Raji (cell line): Measurements from ENCODE around the gene TAOK1.
A peak's percentile ranks its signal among the peaks of the same experiment; 100 is the strongest.

Experiments used
- POLR2A ChIP-seq: IDR thresholded peaks from 2 replicates; pipeline ENCODE4 v1.6.1; 2011; ENCODE audit warnings: low read depth, low read length, control low read depth; ENCODE audit not compliant: insufficient read depth

The TAOK1 gene

DNA sequence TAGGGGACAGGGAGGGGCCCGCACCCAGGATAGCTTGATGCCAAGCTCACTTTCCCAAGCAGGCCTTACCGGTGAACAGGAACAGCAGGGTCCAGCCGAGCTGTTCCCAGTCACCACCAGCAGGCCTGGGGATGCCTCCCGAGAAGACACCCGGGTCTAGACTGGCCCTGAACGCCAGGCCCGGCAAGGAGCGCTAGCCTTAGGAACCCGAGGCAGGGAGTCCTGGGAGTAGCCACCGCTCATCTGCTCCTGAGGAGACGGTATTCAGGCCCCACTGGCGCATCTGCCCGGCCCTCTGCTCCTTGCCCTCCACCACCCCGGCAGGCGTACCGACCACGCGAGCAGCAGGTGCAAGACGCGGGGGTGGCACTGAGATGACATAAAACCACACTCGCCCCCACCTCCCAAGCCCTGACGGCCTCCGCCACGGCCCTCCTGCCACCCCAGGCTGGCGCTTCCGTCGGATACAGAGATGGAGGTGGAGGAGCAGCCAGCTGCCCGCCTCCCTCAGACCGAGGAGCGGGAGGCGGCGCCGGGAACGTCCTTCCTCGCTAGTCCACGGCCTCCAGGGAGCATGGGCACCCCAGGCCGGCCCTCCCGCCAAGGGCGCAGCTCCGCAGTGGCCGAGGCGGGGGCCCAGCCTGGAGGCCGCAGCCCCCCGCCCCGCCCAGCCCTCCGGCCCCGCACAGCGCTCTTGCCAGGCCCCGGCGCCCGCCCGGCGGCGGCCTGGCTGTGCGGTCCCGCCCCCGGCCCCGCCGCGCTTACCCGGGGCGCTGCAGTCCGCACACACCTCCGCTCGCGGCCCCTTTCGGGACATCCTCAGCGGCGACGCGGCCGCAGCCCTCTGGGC is 198.6 kb downstream of the TAOK1 start:
- no peak; the same call in 1 of the 2 replicates for TF ChIP-seq POLR2A

DNA sequence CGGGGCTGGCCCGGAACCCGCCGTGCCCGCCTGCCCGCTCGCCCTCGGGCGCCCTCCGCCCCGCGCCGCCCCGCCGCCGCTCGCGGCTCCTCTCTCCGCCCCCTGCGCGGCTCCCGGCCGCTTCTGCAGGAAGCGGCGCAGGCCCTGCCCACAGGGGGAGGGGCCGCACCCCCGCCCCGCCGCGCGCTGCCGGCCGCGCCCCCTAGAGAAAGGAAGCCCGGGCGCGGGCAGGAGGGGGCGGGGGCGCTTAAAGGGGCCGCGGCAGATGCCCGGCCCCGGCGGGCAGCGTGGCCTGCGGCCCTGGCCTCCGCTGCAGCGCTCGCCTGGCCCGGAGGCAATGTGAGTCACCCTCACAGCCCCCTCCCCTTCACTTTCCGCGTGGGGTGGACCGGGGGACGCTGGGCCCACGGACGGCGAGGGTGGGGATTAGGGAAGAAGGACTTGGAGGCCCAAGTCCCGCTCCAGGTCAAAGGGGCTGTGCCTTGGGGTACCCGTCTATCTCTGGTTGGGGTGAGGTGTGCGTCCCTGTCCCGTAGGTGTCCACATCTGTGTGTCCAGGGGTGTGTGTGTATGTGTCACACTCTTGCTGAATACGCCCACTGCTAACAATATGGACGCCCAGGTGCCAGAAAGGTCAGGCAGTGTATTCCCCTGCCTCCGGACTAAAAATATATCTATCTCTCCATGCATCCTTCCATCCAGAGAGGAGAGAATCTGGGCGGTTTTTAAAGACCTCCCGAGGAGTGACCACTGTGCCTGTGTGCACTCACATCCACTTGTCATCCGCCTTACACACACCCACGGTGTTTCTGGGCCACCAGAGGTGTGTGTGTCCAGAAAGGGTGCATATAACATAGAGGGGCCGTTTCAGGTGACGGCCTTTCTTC is 199.6 kb downstream of the TAOK1 start, which contains the start of gene GIT1:
TSS of gene GIT1 (minus strand) at position 125 of the 887 bp plus-strand sequence. CDS start 270 bp downstream, outside the sequence.
- peak; percentile 59; the same call in 1 of the 2 replicates for TF ChIP-seq POLR2A

DNA sequence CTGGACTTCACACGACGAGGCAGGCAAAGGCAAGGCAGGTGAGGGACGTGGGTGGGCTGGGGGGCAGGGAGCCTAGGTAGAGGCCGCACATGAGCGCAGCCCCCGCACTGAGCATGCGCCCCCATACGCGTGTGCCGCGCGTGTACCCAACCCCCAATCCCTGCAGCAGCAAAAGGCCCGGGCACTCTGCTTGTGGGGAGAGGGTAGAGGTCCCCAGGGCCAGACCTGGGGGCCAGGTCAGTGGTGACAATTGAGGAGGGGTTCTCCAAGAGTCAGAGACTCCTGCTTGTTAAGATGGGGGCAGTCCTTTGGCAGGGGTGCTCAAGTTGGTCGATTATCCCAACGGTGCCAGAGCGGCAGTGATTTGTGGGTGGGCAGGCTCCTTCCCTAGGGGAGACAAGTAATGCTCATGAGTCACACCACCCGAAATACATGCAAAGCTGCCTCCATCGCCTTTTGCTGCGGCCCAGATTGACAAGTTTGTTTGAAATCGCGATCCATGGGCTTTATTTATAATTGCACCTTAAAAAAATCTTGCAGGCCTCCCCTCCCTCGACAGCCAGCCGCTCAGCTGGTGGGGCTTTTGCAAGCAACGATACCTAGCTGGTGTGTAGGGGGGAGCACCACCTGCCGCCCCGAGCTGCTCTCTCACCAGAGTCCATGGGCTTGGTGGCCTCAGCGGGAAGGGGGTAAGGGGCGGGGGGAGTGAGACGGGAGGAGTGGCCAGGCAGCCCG is 200.4 kb downstream of the TAOK1 start:
- TF ChIP-seq POLR2A, result no peak

DNA sequence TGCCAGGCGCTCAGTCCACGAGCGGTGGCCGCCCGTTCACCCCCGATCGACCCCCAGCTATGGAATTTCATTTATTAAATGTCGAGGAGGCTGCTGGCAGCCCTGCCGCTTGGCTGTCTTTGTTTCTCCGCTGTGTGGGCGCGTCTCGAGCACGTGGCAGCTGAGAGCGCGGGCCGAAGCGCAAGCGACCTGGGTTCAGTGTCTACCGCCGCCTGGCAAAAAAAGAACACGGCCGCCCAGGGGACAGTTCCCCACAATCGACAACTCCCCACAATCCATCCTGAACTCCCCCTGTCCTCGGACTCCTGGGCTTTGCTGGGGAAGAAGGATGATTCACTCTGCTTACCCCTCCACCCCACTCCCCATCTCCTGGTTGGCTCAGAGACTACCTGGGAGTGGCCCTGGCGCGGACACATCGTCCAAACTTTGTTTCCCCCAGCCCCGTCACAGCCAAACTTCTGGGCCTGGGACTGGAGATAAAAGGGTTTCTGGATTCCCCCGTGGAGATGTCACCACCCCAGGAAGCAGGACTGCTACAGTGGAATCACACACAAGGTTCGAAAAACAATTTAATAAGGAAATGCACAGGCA is 201.1 kb downstream of the TAOK1 start:
- no peak for TF ChIP-seq POLR2A

DNA sequence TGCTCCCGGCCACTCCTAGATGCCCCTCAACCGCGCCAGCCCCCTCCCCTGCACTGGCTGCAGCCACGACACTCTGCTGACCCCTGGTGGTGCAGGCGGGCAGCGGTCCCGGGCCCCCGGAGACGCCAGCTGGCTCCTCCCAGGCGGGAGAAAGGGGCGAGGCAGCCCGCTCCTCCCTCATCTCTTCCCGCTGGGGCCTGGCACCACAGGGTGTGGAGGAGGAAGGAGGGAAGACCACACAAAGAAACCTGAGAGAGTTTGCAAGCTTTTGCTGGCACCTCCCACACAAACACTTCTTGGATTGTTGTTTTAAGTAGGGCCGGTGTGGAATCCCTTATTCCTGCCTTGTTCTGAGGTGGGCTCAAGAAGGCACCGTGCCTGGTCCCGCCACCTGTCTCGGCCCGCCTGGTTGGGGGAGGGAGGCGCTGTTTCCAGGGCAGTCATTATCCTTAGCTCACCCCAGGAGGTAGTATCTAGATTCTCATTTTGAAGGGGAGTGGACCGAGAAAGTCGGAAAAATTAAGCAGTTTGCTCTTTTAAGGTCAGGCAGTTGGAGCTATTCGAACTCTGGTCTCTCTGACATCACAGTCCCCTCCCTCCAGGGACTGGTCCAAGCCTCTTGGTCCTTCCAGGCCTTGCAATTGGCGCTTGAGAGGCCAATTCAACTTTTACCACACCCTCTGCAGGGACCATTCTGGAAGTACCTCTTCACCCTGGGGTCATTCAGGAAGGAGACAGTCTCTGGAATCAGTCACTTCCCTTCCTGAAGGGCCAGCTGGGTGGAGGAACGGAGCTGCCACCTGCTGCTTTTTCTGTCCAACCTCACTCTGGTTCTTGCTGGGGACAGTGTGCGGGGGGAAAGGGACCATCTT is 201.8 kb downstream of the TAOK1 start:
- TF ChIP-seq POLR2A, result peak; percentile 51; the same call in 1 of the 2 replicates

DNA sequence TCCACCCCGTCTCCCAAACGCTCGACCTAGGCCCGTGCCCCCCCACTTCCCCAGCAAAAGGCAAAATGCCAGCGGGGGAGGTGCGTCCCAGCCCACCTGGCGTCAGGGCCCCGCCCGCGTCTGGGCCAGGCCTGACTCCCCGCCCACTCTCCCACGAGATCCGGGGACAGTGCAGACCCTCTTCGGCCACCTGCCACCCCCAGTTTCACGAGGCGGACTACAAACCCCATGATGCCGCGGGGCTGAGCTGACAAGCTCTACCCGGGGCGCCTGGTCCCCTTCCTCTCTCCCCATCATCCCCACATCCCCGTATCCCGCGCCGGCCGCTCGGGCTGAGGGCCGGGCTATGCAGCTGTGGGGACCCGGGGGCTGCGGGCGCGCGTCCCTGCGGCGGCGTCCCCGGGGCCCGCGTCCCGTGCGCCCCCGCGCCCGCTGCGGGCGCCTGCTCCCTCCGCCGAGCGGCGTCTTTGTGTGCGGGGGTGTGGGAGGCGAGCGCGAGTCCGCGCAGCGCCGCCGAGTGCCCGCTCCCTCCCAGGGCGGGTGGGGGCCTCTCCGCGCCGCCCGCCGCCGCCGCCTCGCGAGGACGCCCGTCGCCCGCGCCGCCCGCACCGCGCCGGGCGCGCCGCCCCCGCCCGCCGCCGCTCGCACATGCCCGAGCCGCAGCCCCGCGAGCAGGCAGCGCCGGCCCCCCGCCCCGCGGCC is 202.8 kb downstream of the TAOK1 start, which contains the start of gene ANKRD13B:
TSS of gene ANKRD13B (plus strand) at position 283 of the 702 bp plus-strand sequence. CDS start 490 bp downstream, outside the sequence.
- TF ChIP-seq POLR2A, result peak; percentile 45

DNA sequence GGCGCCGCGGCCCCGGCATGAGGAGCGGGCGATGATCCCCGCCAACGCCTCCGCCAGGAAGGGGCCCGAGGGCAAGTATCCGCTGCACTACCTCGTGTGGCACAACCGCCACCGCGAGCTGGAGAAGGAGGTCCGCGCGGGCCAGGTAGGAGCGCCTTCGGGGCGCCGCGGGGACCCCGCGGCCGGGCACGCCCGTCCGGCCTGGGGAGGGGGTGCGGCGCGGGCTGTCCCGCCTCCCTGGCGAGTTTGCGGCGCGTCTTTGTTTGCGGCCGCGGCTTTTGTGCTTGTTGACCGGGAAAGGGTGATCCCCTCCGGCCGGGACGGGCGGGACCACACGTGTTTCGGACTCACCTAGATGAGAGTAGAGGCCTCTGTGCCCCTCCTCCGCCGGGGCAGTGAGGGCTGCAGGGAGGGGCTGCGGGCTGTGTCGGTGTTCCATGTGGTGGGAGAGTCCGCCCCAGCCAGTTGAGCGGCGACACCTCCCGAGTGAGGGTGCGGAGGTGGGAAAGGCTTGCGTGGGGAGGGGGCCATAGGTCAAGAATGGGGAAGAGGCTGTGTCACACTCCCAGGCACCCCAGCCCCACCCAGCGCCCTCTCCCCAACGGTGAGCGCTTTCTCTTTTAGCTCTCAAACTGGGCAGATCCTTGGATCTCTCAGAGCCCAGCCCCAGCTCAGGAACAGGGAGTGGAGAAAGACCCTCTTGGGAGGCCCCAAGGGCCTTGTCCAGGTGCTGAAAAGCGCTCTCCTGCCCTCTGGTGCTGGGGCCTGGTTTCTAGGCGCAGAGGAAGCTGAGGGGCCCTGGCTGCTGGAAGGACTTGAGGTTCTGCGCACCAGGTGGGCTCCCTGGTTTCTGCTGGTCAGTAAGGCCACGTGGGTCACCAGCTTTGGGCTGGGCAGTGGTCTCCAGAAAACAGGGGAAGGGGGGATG is 203.7 kb downstream of the TAOK1 start:
- 0 out of 2 replicates have a peak, but pooled peaks have one; percentile 19 for TF ChIP-seq POLR2A

DNA sequence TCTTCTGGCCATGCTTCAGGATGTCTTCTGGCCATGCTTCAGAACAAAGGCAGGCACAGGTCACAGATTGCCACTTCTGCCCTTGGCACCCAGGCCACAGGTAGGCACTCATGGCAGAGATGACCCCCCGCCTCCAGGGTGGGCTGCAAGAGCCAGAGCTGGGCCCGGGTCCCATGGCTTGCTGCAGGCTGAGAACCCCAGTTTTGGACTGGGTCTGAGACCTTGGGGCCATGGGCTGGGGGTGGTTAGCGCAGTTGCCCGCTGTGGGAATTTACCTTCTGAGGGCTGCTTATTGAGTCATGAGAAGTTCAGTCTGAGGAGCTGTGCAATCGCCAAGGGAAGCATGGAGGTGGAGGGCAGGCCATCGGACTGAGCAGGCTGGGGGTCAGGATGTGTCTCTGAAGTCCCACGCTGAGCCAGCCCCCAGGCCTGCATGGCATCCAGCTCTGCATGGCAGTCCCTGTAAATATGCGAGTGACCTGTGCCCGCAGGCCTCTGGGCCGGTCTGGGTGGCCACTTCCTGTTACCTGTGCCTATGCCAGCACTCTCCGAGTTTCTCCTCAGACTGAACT is 204.4 kb downstream of the TAOK1 start:
- no peak for TF ChIP-seq POLR2A

DNA sequence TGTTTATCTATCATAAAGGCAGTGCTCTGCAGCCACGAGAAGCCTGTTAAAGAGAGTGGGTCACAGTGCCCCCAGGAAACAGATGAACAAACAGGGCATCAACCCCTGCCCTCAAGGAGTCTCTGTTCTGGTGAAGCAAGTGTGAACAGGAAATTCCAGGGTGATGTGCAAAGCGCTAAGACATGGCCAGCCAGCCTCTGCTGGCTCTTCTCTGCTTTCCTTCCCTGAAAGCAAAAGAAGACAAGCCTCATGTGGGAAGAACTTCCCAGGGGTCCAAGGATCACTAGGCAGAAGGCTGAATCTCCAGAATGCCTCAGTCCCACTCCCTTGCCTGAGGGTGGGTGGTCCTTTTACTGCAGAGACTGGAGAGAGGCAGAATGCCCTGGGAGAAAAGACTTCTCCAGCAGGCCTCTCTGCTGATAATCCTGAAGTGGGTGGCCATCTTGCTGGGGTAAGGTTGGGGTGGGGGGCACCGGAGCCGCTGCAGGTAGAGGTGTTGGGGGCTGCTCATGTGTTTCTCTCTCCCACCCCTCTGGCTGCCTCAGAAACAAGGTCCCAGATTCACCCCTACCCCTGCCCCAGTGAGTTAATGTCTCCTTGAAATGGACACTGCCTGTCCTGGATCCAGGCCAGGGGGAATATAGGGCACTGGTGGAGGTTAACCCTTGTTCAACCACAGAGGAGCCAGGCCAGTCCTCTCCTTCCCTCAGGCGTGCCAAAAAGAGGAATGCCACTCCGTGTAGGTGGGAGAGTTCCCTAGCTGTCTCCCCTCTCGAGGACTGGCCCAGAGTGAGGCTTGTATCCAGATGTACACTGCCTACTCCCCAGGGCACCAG is 205.2 kb downstream of the TAOK1 start:
- TF ChIP-seq POLR2A, result no peak

DNA sequence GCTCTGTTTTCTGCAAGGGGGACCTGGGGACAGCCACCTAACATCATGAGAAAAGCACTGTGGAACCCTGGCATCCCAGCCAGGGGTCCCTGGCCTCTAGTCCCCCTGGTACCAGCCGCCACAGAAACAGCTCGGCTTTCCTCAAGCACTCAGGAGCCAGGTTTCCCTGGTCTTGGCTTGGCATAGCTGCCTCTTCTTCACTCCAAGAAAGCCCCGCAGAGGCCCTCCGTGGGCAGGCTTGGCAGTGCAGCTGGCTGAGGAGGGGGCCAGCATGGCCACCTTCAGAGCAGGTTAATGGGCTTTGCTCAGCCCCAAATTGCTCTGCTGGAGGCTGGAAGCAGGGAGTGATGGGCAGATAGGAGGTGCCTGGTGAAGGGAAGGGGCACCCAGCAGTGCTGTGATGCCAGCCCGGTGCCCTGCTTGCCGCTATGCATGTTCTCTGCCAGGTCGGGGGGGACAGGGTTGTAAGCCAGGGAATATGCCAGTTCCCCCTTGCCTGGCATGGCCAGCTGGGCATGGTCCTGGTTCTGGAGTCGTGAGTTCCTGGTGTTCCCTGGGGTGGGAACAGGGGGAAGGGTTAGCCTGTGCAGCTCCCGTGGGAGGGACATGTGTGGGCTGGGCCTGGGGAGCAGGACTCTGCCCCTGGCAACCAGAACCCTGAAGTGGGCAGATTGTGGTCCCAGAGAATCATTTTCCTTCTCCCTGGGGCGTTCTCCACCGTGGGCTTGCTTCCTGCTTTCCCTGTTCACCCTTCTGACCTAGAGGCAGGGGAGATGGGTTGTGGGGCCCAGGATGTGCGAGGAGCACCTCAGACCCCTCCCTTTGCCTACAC is 206.0 kb downstream of the TAOK1 start:
- TF ChIP-seq POLR2A, result no peak
